Uterus (tissue), 2 donors: Measurements from ENCODE around the gene TGFBR3L.

Source experiments
- POLR2A ChIP-seq, 2 donors: fragments of 450-650 bp; IDR thresholded peaks; one replicate each; pipeline ENCODE4 v1.6.1; 2016; ENCODE audit warnings: antibody characterized with exemption in 2 of 2, mild to moderate bottlenecking in 1 of 2, moderate library complexity in 1 of 2
- TF ChIP-seq, protein P1 (sequence below), 4 experiments: fragments of 200-600 bp in 2 of 4; fragments of 450-650 bp in 2 of 4; sonication (generic) in 2 of 4; IDR thresholded peaks; one replicate each; pipeline ENCODE4 v1.5.1; 2016 to 2019; ENCODE audit warnings: antibody characterized with exemption in 4 of 4, mild to moderate bottlenecking in 2 of 4, moderate library complexity in 1 of 4

DNA sequence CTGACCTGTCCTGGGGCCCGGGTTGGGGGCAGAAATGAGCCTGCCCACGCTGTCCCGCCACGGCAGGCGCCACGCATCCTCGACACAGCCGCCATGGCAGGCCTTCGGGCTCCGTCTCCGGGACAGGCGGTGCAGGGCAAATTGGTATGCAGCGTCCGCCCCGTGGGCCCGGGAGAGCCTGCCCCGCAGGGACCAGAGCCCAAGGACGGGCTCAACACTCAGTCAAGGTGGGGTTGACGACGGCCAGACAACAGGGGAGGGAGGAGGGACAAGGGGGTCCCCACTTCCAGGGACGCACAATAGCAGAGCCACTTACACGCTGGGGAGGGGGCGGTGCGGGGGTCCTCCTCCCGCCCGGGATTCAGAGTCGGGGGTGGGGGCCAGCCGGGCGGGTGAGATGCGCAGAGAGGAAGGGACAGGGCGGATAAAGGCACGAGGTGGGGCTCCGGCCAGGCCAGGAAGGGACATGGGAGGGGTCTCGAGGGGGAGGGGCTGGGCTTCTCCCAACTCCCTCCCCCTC, 10.1 kb downstream of the TGFBR3L start:
- TF ChIP-seq, protein P1, sequence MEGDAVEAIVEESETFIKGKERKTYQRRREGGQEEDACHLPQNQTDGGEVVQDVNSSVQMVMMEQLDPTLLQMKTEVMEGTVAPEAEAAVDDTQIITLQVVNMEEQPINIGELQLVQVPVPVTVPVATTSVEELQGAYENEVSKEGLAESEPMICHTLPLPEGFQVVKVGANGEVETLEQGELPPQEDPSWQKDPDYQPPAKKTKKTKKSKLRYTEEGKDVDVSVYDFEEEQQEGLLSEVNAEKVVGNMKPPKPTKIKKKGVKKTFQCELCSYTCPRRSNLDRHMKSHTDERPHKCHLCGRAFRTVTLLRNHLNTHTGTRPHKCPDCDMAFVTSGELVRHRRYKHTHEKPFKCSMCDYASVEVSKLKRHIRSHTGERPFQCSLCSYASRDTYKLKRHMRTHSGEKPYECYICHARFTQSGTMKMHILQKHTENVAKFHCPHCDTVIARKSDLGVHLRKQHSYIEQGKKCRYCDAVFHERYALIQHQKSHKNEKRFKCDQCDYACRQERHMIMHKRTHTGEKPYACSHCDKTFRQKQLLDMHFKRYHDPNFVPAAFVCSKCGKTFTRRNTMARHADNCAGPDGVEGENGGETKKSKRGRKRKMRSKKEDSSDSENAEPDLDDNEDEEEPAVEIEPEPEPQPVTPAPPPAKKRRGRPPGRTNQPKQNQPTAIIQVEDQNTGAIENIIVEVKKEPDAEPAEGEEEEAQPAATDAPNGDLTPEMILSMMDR (IDR thresholded peaks at IDR 0.05), result no peak
- TF ChIP-seq POLR2A (IDR thresholded peaks at IDR 0.05), result no peak
